GM21737 (cell line): ENCODE measurements around the gene MC1R.
"Not testable (repeated sequence)": the region's sequence is repeated elsewhere in the genome, so short reads cannot be mapped to it uniquely, and the experiment has no call there.

Experiments
- ATAC-seq: cut with Tn5 transposase; IDR thresholded peaks from one replicate; pipeline ENCODE4 v1.9.1; 2021; ENCODE audit warnings: mild to moderate bottlenecking, moderate library complexity; ENCODE audit not compliant: unreplicated experiment

The MC1R gene

GRCh38 chr16:89918453-89919347, at the start of gene MC1R:
Gene MC1R (plus strand): TSS chr16:89918862. CDS start chr16:89919259, 397 bp downstream.
- ATAC-seq: no peak

DNA sequence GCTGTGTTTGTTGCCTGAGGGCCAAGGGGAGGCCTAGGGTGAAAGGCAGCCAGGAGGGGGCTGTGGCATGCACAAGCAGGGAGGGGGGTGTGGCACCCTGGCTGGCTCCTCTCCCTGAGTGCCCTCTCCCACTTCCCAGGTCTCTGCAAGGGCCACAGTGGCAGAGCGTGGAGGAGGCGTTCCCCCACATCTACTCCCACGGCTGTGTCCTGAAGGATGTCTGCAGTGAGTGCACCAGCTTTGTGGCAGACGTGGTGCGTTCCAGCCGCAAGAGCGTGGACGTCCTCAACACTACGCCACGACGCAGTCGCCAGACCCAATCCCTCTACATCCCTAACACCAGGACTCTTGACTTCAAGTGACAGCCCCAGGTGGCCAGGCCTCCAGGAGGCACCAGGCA, 48.8 kb upstream of the MC1R start:
- no peak for ATAC-seq

- no peak for ATAC-seq
These were observed 48.2 kb upstream of the MC1R start for GRCh38 chr16:89870440-89870839.

DNA sequence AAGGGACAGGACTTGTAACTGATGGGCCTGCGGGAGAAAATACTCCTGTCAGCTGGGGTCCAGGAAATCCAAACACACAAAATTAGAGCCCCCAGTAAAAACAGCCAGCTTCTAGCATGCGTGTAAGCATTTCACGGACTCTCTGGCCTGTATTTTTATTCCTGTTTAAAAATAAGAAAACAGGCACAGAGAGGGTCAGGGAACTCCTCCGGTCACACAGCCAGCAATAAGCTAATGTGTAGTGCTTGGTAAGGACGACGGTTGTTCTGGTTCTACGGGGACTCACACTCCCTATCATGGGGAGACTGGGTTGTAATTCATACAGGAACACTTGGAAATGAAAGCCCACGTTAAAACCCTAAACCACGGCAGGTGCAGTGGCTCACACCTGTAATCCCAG, 46.8 kb upstream of the MC1R start:
- no peak for ATAC-seq

GRCh38 chr16:89873109-89873971, 45.3 kb upstream of the MC1R start, which contains the start of gene TCF25:
Gene TCF25 (plus strand): TSS chr16:89873592. CDS start chr16:89873668, 76 bp downstream.
- ATAC-seq: peak; percentile 43

GRCh38 chr16:89873972-89874689, 44.5 kb upstream of the MC1R start:
- peak; percentile 67 for ATAC-seq

- ATAC-seq: not testable (repeated sequence)
These were observed 39.5 kb upstream of the MC1R start for GRCh38 chr16:89879123-89879522.

DNA sequence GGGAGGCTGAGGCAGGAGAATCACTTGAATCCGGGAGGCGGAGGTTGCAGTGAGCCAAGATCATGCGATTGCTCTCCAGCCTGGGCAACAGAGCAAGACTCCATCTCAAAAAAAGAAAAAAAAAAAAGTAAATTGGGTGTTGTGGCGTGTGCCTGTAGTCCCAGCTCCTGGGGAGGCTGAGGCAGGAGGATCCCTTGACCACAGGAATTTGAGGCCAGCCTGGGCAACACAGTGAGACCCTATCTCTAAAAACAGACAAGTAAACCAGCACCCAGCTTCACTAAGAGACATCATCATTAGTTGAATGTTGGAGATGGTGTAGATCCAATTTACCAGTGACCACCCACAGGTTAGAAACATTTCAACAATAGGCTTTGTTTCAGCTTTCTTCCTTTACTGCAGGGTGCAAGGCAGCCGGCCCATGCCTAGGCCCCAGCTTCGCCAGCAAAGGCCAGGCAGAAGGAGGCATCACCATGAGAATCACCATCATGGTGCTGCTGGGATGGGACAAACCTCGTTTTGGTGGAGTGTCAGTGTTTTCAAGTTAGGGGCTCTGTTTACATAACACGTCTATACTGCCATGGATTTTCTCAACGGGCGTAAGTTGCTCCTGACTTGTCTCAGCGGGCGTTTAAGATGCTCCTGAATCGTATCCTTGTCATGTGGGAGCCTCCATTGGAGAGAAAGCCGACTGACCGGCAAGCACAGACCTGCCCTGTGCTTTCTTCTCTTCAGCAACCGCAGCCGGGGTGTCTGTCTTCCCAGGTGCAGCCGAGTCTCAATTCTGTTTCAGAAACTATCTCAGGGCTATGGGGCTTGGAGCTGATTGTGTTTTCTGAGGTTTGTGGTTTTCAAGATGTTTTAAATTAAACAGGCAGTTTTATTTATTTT, 37.9 kb upstream of the MC1R start:
- ATAC-seq: no peak

DNA sequence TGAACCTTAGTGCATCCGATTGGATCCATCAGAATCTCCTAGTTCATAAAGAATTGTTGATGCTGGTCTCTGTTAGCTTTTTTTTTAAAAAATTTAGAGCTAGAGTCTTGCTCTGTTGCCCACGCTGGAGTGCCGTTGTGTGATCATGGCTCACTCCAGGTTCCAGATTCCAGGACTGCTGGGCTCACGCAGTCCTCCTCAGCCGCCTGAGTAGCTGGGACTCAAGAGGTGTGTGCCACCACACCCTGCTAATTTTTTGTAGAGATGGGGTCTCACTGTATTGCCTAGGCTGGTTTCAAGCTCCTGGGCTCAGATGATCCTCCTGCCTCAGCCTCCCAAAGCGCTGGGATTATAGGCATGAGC, 37.3 kb upstream of the MC1R start:
- no peak for ATAC-seq

- ATAC-seq: no peak
These were observed 35.2 kb upstream of the MC1R start for GRCh38 chr16:89883346-89884040.

DNA sequence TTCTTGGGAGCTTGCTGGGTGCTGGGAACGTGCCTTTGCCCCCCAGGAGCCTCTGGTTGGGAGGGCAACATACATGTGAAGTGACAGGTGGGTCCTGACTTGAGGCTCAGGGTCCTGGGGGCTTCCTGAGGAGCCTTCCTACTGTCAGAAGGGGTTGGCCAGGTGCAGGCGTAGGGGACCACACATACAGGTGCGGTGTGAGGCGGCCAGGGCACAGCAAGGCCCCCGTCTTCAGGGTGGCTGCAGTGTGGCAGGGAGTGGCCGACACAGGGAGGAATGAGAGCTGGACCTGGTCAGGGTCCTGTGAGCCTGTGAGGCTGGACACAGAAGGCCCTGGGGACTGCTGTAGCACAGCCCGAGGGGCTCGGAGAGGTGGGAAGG, 34.6 kb upstream of the MC1R start:
- no peak for ATAC-seq

GRCh38 chr16:89887243-89887642, 31.4 kb upstream of the MC1R start:
- no peak for ATAC-seq

DNA sequence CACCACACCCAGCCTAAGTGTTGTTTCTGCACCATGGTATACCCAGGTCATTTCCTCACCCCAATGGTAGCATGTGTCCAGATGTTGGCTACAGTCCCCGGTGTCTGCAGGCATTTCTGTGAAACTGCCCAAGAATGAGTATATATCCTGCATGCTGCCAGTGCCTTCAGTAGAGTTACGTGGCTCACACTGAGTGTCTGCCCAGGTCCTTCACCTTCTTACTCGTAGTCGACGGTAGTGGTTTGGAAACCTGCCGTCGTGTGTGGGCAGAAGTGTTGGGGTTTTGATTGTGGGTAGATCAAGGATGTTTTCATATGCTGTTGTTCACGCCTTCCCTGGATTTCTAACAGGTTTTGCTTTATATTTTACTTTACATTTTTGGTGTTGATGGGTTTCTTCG, 28.5 kb upstream of the MC1R start:
- no peak for ATAC-seq

DNA sequence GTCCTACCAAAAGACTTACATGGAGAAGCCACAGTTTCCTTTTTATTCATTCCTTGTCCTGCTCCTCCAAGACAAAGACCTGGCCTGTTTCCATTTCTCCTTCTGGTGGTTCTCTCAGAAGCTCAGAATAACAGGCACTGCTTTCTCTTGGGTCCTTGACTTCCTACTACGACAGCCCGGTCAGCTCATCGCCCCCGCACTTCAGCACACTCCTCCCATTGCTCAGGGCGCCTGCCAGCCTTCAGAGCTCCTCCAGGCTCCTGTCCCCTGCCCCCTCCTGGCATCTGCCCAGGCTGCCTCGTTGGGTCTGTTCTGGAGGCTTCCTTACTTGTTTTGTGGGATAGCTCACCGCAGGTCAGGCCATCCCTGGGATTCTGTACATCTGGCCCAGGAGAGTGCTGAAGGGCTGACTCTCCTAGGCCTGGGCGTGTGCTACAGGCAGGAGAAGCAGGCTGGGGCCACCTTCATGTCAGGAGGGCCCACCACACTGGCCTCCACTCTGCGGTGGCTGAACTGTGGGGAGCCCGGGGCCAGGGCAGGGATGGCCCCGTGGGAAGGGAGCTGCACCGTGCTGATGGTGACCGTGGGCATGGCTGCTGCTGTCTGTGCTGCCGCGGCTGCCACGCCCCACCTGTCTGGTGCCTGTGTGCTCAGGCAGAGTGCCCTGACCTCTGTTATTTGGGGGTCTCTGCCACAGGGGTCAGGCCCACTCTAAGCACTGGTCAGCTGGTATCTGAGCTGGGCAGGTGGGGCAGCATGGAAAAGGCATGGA, 27.6 kb upstream of the MC1R start:
- ATAC-seq: no peak

GRCh38 chr16:89892055-89892630, 26.5 kb upstream of the MC1R start:
- ATAC-seq: no peak

GRCh38 chr16:89892635-89893034, 26.0 kb upstream of the MC1R start:
- ATAC-seq: no peak

DNA sequence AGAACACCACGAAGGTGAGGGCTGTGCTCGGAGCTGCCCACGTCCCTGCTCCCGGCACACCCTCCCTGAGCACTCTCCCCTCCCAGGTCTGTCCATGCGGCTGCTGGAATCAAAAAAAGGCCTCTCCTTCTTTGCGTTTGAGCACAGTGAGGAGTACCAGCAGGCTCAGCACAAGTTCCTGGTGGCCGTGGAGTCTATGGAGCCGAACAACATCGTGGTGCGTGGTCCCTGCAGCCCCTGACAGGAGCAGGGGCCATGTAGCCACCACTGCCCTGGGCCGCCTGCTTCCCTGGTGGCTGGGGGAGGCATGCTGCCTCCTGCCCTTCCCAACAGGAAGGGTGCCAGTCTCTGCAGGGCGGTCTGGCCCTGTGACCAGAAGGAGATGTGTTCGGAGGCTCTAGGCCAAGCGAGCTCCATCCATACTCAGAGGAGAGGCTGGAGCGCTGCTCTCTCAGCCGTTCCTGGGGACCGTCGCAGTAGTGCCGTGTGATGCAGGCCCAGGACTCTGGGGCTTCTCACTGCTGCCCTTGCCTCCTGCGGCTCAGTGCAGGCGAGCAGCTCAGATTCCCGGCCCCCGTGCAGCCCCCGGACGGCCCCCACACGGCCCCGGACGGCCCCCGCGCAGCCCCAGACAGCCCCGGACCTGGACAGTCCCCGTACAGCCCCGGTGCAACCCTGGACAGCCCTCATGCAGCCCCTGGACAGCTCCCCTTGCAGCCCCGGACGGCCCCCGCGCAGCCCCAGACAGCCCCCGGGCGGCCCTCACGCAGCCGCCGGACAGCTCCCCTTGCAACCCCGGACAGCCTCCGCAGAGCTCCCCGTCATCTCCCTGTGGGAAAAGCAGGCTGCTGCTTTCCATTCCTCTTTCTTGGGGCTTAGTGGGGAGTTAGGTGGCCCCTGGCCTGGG, 24.8 kb upstream of the MC1R start:
- no peak for ATAC-seq
